T-helper 2 cell treated with Interferon-gamma antibody and Interleukin-4, amounts not matched to agents 100 ng/mL and 5 ng/mL, for 36 hours (primary cell): Measurements from ENCODE around the gene INCA1. TPM values are rescaled to one million over a fixed set of nuclear protein-coding genes. Genes with fewer than 3 reads are reported as not detected.

ENCODE experiments used
- intact Hi-C: fragments of 100-400 bp; cut with micrococcal nuclease; formaldehyde crosslinking; loops from one replicate; pipeline ENCODE4 v1.15.1; 2023
- total RNA-seq: library from RNA; stranded (reverse); gene quantifications from 2 replicates; pipeline ENCODE4 v1.2.3, GENCODE V29; 2022

INCA1 gene
- total RNA-seq, 1 donor from 2014 or later = 0.27 TPM

- intact Hi-C loops = no loop called here
Observed at GRCh38 chr17:4950075-4950745, 47.1 kb downstream of the INCA1 start.

- intact Hi-C loops = loop anchor here (1.0 to 10.0 kb wide), 7 partner anchors 18 to 1705 kb away; partner anchors contain the start of genes ARRB2, C17orf100, CAMTA2 and DERL2
Observed at GRCh38 chr17:4949321-4950074, 47.8 kb downstream of the INCA1 start.

GRCh38 chr17:4948931-4949320, 48.4 kb downstream of the INCA1 start:
- intact Hi-C loops = loop anchor here (1.0 to 10.0 kb wide), 8 partner anchors 9 to 1706 kb away; partner anchors contain the start of genes ARRB2, C17orf100, CAMTA2 and DERL2

- intact Hi-C loops = loop anchor here (1.0 to 10.0 kb wide), 6 partner anchors 8 to 1706 kb away; partner anchors contain the start of genes C17orf100, CAMTA2, DERL2 and INCA1
Observed at GRCh38 chr17:4948166-4948930, 49.0 kb downstream of the INCA1 start, which contains the start of gene PFN1. Gene PFN1, minus strand, starts transcription at chr17:4948530. Its CDS starts 136 bp downstream, at chr17:4948394.

- intact Hi-C loops = loop anchor here (1.0 to 10.0 kb wide), 6 partner anchors 7 to 1707 kb away; partner anchors contain the start of genes C17orf100, CAMTA2, DERL2 and INCA1
Observed at GRCh38 chr17:4947411-4948165, 49.7 kb downstream of the INCA1 start.

- intact Hi-C loops = loop anchor here (5.0 to 10.0 kb wide), 3 partner anchors 40 to 1708 kb away; partner anchors contain the start of genes C17orf100, CAMTA2, MED31 and UBE2G1
Observed at GRCh38 chr17:4947010-4947410, 50.3 kb downstream of the INCA1 start.

GRCh38 chr17:4946312-4946976, 50.9 kb downstream of the INCA1 start:
- intact Hi-C loops = loop anchor here (5.0 to 10.0 kb wide), 3 partner anchors 41 to 1708 kb away; partner anchors contain the start of genes C17orf100, CAMTA2, MED31 and UBE2G1

GRCh38 chr17:4945944-4946280, 51.4 kb downstream of the INCA1 start:
- intact Hi-C loops = loop anchor here (5.0 to 10.0 kb wide), 3 partner anchors 41 to 1709 kb away; partner anchors contain the start of genes C17orf100, CAMTA2, MED31 and UBE2G1

GRCh38 chr17:4945176-4945943, 52.0 kb downstream of the INCA1 start:
- intact Hi-C loops = loop anchor here (5.0 to 10.0 kb wide), 3 partner anchors 42 to 1709 kb away; partner anchors contain the start of genes C17orf100, CAMTA2, MED31 and UBE2G1

GRCh38 chr17:4944554-4945175, 52.7 kb downstream of the INCA1 start:
- intact Hi-C loops = loop anchor here (5.0 to 10.0 kb wide), 4 partner anchors 43 to 1710 kb away; partner anchors contain the start of genes C17orf100, CAMTA2, MED31 and PSMB6

GRCh38 chr17:4944163-4944553, 53.2 kb downstream of the INCA1 start:
- intact Hi-C loops = loop anchor here (5.0 to 10.0 kb wide), 3 partner anchors 147 to 1711 kb away; partner anchors contain the start of genes C17orf100, MED31, PSMB6 and UBE2G1

GRCh38 chr17:4942760-4943508, 54.4 kb downstream of the INCA1 start:
- intact Hi-C loops = loop anchor here (5.0 to 10.0 kb wide), 3 partner anchors 146 to 1712 kb away; partner anchors contain the start of genes C17orf100, MED31, PSMB6 and UBE2G1

- intact Hi-C loops = loop anchor here (2.0 to 10.0 kb wide), 4 partner anchors 32 to 1714 kb away; partner anchors contain the start of genes C17orf100, MED31, PSMB6 and UBE2G1
Observed at GRCh38 chr17:4941319-4941610, 56.1 kb downstream of the INCA1 start.

- intact Hi-C loops = loop anchor here (1.0 to 10.0 kb wide), 10 partner anchors 8 to 1714 kb away; partner anchors contain the start of genes ARRB2, C17orf100, INCA1 and KIF1C
Observed at GRCh38 chr17:4940555-4941318, 56.6 kb downstream of the INCA1 start.

- intact Hi-C loops = loop anchor here (1.0 to 10.0 kb wide), 10 partner anchors 8 to 1715 kb away; partner anchors contain the start of genes ARRB2, C17orf100, INCA1 and KIF1C
Observed at GRCh38 chr17:4939796-4940554, 57.3 kb downstream of the INCA1 start, which contains the start of the genes RNF167 and SLC25A11. Gene RNF167, plus strand, starts transcription at chr17:4940268. Its CDS starts 642 bp downstream, at chr17:4940910. Gene SLC25A11, minus strand, starts transcription at chr17:4940046. Its CDS starts 136 bp downstream, at chr17:4939910.

- intact Hi-C loops = no loop called here
Observed at GRCh38 chr17:4939546-4939795, 57.9 kb downstream of the INCA1 start.
